Uterus (tissue), 4 donors: Measurements from ENCODE around the gene RABGAP1. TPM values are rescaled to one million over a fixed set of nuclear protein-coding genes. Genes with fewer than 3 reads are reported as not detected.

ENCODE experiments used
- DNase-seq, 2 donors: peaks; one replicate each; pipeline ENCODE4 v3.0.0-alpha.2; 2019 to 2020
- H3K27ac ChIP-seq, 2 donors: fragments of 200-600 bp; sonication (generic); 1 replicate in 1 of 2; 2 replicates in 1 of 2; pipeline ENCODE4 v1.5.1; 2016 to 2018
- H3K27me3 ChIP-seq, 2 donors: fragments of 200-600 bp; sonication (generic); one replicate each; pipeline ENCODE4 v1.5.1; 2018 to 2019; ENCODE audit warnings: control low read depth in 1 of 2
- H3K36me3 ChIP-seq, 2 donors: fragments of 200-600 bp; sonication (generic); one replicate each; pipeline ENCODE4 v1.5.1; 2019; ENCODE audit warnings: control low read depth in 1 of 2
- H3K4me1 ChIP-seq, 2 donors: fragments of 200-600 bp; sonication (generic); one replicate each; pipeline ENCODE4 v1.5.1; 2018 to 2019; ENCODE audit warnings: control low read depth in 1 of 2
- H3K4me3 ChIP-seq, 2 donors: fragments of 200-600 bp; sonication (generic); 1 replicate in 1 of 2; 2 replicates in 1 of 2; pipeline ENCODE4 v1.5.1; 2018 to 2019; ENCODE audit warnings: mild to moderate bottlenecking in 1 of 2
- H3K9me3 ChIP-seq, 2 donors: fragments of 200-600 bp; sonication (generic); one replicate each; pipeline ENCODE4 v1.5.1; 2019; ENCODE audit warnings: control low read depth in 1 of 2
- CTCF ChIP-seq, 4 experiments: fragments of 200-600 bp in 2 of 4; fragments of 450-650 bp in 2 of 4; sonication (generic) in 2 of 4; IDR thresholded peaks; one replicate each; pipeline ENCODE4 v1.5.1; 2016 to 2019; ENCODE audit warnings: antibody characterized with exemption in 4 of 4, mild to moderate bottlenecking in 2 of 4, moderate library complexity in 1 of 4
- POLR2A ChIP-seq, 2 donors: fragments of 450-650 bp; IDR thresholded peaks; one replicate each; pipeline ENCODE4 v1.6.1; 2016; ENCODE audit warnings: antibody characterized with exemption in 2 of 2, mild to moderate bottlenecking in 1 of 2, moderate library complexity in 1 of 2
- intact Hi-C: fragments of 100-400 bp; cut with DNase I; formaldehyde crosslinking; loops from one replicate; pipeline ENCODE4 v1.15.1; 2023; ENCODE audit warnings: low total_unique reads
- total RNA-seq, 4 donors: library from RNA; depleted of rRNA in 3 of 4; stranded (reverse); fragments of >200 nt in 3 of 4; gene quantifications; one replicate each; pipeline versions ENCODE4 v1.1.0 to v1.2.4, GENCODE V29; 2014 to 2023
- donor health status: DM: yes; HTN: yes; CAD: no.

The RABGAP1 gene
- total RNA-seq, 4 donors from 2014 or later, result 81.2 to 107 (median 91.0) TPM

- Histone ChIP-seq H3K27ac (peak overlapping the region; percentile 64 to 78), H3K9me3 (no peaks in the 10 kb centered on the region), H3K4me3 (no peak overlapping the region), H3K4me1 (no peaks in the 10 kb centered on the region), H3K36me3 (no peaks in the 10 kb centered on the region), H3K27me3 (no peaks in the 10 kb centered on the region)
- intact Hi-C loops, result no loop called here
- TF ChIP-seq POLR2A (IDR thresholded peaks at IDR 0.05) (no peak), CTCF (IDR thresholded peaks at IDR 0.05) (no peak)
- DNase-seq, result peak; percentile 39 to 56
These were observed 108.9 kb downstream of the RABGAP1 start for GRCh38 chr9:123049589-123050222.

- no peak overlapping the region for H3K4me3 ChIP-seq
- no peak for DNase-seq
- intact Hi-C loops, result no loop called here
- TF ChIP-seq POLR2A (IDR thresholded peaks at IDR 0.05) (no peak), CTCF (IDR thresholded peaks at IDR 0.05) (no peak)
- H3K9me3 ChIP-seq, result no peaks in the 10 kb centered on the region
- peak overlapping the region in 1 of 2 donors; percentile 58 for H3K27ac ChIP-seq
- H3K36me3 ChIP-seq, result no peaks in the 10 kb centered on the region
- H3K4me1 ChIP-seq, result no peaks in the 10 kb centered on the region
- no peaks in the 10 kb centered on the region for H3K27me3 ChIP-seq
These were observed 112.2 kb downstream of the RABGAP1 start for GRCh38 chr9:123053046-123053445.

- Histone ChIP-seq H3K36me3 (no peaks in the 10 kb centered on the region), H3K9me3 (no peaks in the 10 kb centered on the region), H3K27me3 (no peaks in the 10 kb centered on the region), H3K4me3 (no peak overlapping the region), H3K4me1 (no peaks in the 10 kb centered on the region), H3K27ac (peak overlapping the region in 1 of 2 donors; percentile 58)
- intact Hi-C loops, result no loop called here
- TF ChIP-seq CTCF (IDR thresholded peaks at IDR 0.05) (no peak), POLR2A (IDR thresholded peaks at IDR 0.05) (no peak)
- DNase-seq, result no peak
These were observed 112.9 kb downstream of the RABGAP1 start for GRCh38 chr9:123053711-123054110.

GRCh38 chr9:123058834-123059233 is 118.0 kb downstream of the RABGAP1 start:
- TF ChIP-seq CTCF (IDR thresholded peaks at IDR 0.05) (no peak), POLR2A (IDR thresholded peaks at IDR 0.05) (no peak)
- peaks cover 3 to 4% of the 10 kb centered on the region in 2 donors for H3K4me1 ChIP-seq
- H3K36me3 ChIP-seq, result no peaks in the 10 kb centered on the region

GRCh38 chr9:123059472-123060220 is 118.8 kb downstream of the RABGAP1 start:
- TF ChIP-seq POLR2A (IDR thresholded peaks at IDR 0.05) (no peak), CTCF (IDR thresholded peaks at IDR 0.05) (no peak)
- H3K36me3 ChIP-seq, result no peaks in the 10 kb centered on the region
- no peak for DNase-seq
- no peak overlapping the region for H3K27ac ChIP-seq
- intact Hi-C loops, result no loop called here
- no peaks in the 10 kb centered on the region for H3K9me3 ChIP-seq
- H3K27me3 ChIP-seq, result no peaks in the 10 kb centered on the region
- no peak overlapping the region for H3K4me3 ChIP-seq
- peaks cover 3 to 4% of the 10 kb centered on the region in 2 donors for H3K4me1 ChIP-seq

More at GRCh38 chr9:123058834-123059233, 118.0 kb downstream of the RABGAP1 start:
- DNase-seq, result no peak
- intact Hi-C loops, result no loop called here
- no peaks in the 10 kb centered on the region for H3K27me3 ChIP-seq
- no peaks in the 10 kb centered on the region for H3K9me3 ChIP-seq
- H3K4me3 ChIP-seq, result no peak overlapping the region
- no peak overlapping the region for H3K27ac ChIP-seq
